HL-60 (cell line): ENCODE measurements around the gene BUD23.

Experiments
- GABPA ChIP-seq: IDR thresholded peaks from 2 replicates; pipeline ENCODE4 v1.6.1; 2012; ENCODE audit warnings: low read depth
- TF ChIP-seq, protein P1 (sequence below): IDR thresholded peaks from one replicate; pipeline ENCODE4 v1.5.1; 2011; ENCODE audit warnings: low read length, control low read depth, inconsistent platforms; ENCODE audit not compliant: insufficient read depth
- TF ChIP-seq, protein P2 (sequence below): IDR thresholded peaks from 2 replicates; pipeline ENCODE4 v1.6.1; 2012; ENCODE audit warnings: low read depth; ENCODE audit not compliant: insufficient replicate concordance

DNA sequence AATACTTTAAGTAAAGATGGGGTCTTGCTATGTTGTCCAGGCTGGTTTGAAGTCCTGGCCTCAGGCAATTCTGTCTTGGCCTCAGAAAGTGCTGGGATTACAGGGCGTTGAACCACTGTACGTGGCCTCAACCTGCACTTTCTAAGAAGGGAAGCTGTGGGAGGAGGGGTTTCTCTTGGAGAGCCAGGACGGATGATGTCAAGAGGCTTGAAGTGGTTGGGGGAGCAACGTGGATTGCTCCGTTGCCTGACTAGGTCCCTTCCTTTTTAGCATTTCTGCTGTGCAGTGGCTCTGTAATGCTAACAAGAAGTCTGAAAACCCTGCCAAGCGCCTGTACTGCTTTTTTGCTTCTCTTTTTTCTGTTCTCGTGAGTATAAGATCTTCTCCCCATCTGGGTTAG lies 7.2 kb downstream of the BUD23 start:
- TF ChIP-seq, protein P1, sequence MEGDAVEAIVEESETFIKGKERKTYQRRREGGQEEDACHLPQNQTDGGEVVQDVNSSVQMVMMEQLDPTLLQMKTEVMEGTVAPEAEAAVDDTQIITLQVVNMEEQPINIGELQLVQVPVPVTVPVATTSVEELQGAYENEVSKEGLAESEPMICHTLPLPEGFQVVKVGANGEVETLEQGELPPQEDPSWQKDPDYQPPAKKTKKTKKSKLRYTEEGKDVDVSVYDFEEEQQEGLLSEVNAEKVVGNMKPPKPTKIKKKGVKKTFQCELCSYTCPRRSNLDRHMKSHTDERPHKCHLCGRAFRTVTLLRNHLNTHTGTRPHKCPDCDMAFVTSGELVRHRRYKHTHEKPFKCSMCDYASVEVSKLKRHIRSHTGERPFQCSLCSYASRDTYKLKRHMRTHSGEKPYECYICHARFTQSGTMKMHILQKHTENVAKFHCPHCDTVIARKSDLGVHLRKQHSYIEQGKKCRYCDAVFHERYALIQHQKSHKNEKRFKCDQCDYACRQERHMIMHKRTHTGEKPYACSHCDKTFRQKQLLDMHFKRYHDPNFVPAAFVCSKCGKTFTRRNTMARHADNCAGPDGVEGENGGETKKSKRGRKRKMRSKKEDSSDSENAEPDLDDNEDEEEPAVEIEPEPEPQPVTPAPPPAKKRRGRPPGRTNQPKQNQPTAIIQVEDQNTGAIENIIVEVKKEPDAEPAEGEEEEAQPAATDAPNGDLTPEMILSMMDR = no peak
- no peak for TF ChIP-seq GABPA
- TF ChIP-seq, protein P2, sequence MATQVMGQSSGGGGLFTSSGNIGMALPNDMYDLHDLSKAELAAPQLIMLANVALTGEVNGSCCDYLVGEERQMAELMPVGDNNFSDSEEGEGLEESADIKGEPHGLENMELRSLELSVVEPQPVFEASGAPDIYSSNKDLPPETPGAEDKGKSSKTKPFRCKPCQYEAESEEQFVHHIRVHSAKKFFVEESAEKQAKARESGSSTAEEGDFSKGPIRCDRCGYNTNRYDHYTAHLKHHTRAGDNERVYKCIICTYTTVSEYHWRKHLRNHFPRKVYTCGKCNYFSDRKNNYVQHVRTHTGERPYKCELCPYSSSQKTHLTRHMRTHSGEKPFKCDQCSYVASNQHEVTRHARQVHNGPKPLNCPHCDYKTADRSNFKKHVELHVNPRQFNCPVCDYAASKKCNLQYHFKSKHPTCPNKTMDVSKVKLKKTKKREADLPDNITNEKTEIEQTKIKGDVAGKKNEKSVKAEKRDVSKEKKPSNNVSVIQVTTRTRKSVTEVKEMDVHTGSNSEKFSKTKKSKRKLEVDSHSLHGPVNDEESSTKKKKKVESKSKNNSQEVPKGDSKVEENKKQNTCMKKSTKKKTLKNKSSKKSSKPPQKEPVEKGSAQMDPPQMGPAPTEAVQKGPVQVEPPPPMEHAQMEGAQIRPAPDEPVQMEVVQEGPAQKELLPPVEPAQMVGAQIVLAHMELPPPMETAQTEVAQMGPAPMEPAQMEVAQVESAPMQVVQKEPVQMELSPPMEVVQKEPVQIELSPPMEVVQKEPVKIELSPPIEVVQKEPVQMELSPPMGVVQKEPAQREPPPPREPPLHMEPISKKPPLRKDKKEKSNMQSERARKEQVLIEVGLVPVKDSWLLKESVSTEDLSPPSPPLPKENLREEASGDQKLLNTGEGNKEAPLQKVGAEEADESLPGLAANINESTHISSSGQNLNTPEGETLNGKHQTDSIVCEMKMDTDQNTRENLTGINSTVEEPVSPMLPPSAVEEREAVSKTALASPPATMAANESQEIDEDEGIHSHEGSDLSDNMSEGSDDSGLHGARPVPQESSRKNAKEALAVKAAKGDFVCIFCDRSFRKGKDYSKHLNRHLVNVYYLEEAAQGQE = no peak
